Measurements from ENCODE around the gene DNAJA2. TPM values are rescaled to one million over a fixed set of nuclear protein-coding genes. Genes with fewer than 3 reads are reported as not detected.

DNAJA2 gene
- total and polyA plus RNA-seq, 4 donors, result 80.2 to 102 (median 87.5) TPM

DNA sequence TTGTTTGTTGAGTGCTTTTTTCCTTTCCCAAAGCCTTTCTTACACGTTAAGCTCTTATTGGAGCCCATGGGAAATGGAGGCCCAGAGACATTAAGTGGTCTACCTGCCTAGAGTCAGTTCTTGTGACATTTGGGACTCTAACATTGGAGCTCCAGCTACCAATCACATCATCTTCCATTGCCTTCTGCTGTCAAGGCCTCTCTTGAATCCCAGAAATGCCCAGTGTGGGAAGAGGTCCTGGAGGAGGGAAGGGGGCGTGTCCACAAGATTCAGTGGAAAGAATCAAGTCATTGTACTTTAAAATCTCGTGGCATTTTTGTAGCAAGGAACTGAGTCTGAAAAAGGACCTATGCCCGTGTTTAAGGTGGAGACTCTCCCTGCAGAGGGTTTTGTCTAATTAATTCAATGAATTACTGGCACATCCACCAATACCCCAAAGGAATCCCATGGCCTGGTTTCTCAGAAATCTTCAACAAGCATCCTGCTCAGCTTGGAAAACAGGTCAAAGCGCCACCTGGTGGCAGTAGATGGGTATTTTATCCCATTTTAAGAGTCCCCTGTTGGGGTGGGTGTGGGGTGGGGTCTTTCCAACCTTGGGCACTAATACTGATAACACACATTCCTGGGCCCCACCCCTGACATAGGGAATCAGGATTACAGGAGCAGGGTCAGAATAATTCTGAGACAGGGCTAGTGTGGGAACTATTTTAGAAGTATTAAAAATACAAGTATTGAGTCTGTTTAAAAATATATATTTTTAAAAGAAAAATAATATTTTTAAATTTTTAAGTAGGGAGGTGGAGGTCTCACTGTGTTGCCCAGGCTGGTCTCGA, 64.7 kb downstream of the DNAJA2 start:
- DNase-seq (ENCODE audit: low read depth in 4 of 6, low spot score in 6 of 6), result peak in 4 of 6 donors; percentile 67 to 93 (median 84)
- Histone ChIP-seq H3K27ac (ENCODE audit: low read depth, low read length) (peak overlapping the region; percentile 80), H3K4me1 (ENCODE audit: control insufficient read depth, insufficient read depth, low read length) (peaks cover 58% of the 10 kb centered on the region), H3K9me3 (ENCODE audit: control insufficient read depth, insufficient read depth, low read length) (no peaks in the 10 kb centered on the region), H3K27me3 (ENCODE audit: control insufficient read depth, insufficient read depth, low read length) (no peaks in the 10 kb centered on the region), H3K36me3 (ENCODE audit: control insufficient read depth, insufficient read depth, low read length) (peaks cover 80% of the 10 kb centered on the region), H3K4me3 (ENCODE audit: low read depth, low read length) (no peak overlapping the region)
- 44% methylated on average over 4 of the region's 6 CpGs for WGBS (ENCODE audit: insufficient coverage)

GRCh38 chr16:46907061-46907774, 66.3 kb downstream of the DNAJA2 start:
- 77% methylated on average over 12 of the region's 12 CpGs for WGBS (ENCODE audit: insufficient coverage)
- H3K27ac ChIP-seq (ENCODE audit: low read depth, low read length), result peak overlapping the region; percentile 80
- H3K4me3 ChIP-seq (ENCODE audit: low read depth, low read length), result no peak overlapping the region
- no peaks in the 10 kb centered on the region for H3K9me3 ChIP-seq (ENCODE audit: control insufficient read depth, insufficient read depth, low read length)
- H3K36me3 ChIP-seq (ENCODE audit: control insufficient read depth, insufficient read depth, low read length), result peaks cover 84% of the 10 kb centered on the region
- peaks cover 49% of the 10 kb centered on the region for H3K4me1 ChIP-seq (ENCODE audit: control insufficient read depth, insufficient read depth, low read length)
- no peaks in the 10 kb centered on the region for H3K27me3 ChIP-seq (ENCODE audit: control insufficient read depth, insufficient read depth, low read length)
- DNase-seq (ENCODE audit: low read depth in 4 of 6, low spot score in 6 of 6), result no peak

DNA sequence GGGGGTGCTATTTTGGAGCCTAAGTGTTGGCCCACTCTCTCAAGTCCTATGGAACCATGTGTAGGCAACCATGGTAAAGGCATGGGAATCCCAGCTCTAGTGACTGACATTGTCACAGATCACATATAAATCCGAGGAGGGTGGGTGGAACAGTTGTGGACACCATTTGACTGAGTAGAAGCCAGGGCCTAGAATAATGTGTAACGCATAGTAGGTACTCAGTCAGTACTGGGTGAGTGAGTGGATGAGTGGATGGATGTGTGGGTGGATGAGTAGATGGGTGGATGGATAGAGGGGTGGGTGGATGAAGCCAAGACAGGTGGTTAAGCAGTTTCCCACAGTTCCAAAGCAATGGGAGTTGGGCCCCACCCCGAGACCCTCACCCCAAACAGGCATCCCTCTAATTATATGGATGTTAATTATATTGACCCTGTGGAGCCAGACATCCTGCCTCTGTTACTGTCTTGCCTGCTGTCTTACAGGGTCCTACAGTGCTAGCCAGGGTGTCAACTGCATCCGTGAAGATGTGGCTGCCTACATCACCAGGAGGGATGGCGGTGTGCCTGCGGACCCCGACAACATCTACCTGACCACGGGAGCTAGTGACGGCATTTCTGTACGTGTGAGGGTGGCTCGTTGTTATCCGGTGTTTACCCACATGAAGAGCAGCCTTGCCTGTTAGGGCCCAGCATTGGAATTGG, 67.0 kb downstream of the DNAJA2 start:
- Histone ChIP-seq H3K27ac (ENCODE audit: low read depth, low read length) (peak overlapping the region; percentile 80), H3K4me3 (ENCODE audit: low read depth, low read length) (no peak overlapping the region), H3K36me3 (ENCODE audit: control insufficient read depth, insufficient read depth, low read length) (peaks cover 84% of the 10 kb centered on the region), H3K4me1 (ENCODE audit: control insufficient read depth, insufficient read depth, low read length) (peaks cover 47% of the 10 kb centered on the region), H3K9me3 (ENCODE audit: control insufficient read depth, insufficient read depth, low read length) (no peaks in the 10 kb centered on the region), H3K27me3 (ENCODE audit: control insufficient read depth, insufficient read depth, low read length) (no peaks in the 10 kb centered on the region)
- WGBS (ENCODE audit: insufficient coverage), result 90% methylated on average over 11 of the region's 12 CpGs
- no peak for DNase-seq (ENCODE audit: low read depth in 4 of 6, low spot score in 6 of 6)

Other genes starting within 250 kb of the DNAJA2 start
- gene MYLK3, start 225.3 kb downstream of the DNAJA2 start, total RNA-seq, result 1 to 10 TPM; 4.0 to 6.3 TPM
- 1 to 10 TPM; 6.8 to 7.3 TPM for gene MYLK3, start 225.3 kb downstream of the DNAJA2 start, polyA plus RNA-seq (ENCODE audit: insufficient read length in 2 of 2)
- 10 to 100 TPM; 15.1 to 18.7 TPM for gene C16orf87, start 142.5 kb downstream of the DNAJA2 start, total RNA-seq
- 10 to 100 TPM; 20.7 to 27.5 TPM for gene C16orf87, start 142.5 kb downstream of the DNAJA2 start, polyA plus RNA-seq (ENCODE audit: insufficient read length in 2 of 2)
- 10 to 100 TPM; 30.7 to 32.5 TPM for gene GPT2, start 89.3 kb downstream of the DNAJA2 start, total RNA-seq
- 100 to 1,000 TPM; 121 TPM for gene GPT2, start 89.3 kb downstream of the DNAJA2 start, polyA plus RNA-seq (ENCODE audit: insufficient read length in 2 of 2)
- gene NETO2, start 170.3 kb upstream of the DNAJA2 start, total RNA-seq, result 10 to 100 TPM; 24.7 to 43.8 TPM
- 10 to 100 TPM; 52.7 to 56.2 TPM for gene NETO2, start 170.3 kb upstream of the DNAJA2 start, polyA plus RNA-seq (ENCODE audit: insufficient read length in 2 of 2)